ENCODE data around the gene COL27A1.

Gene COL27A1

DNA sequence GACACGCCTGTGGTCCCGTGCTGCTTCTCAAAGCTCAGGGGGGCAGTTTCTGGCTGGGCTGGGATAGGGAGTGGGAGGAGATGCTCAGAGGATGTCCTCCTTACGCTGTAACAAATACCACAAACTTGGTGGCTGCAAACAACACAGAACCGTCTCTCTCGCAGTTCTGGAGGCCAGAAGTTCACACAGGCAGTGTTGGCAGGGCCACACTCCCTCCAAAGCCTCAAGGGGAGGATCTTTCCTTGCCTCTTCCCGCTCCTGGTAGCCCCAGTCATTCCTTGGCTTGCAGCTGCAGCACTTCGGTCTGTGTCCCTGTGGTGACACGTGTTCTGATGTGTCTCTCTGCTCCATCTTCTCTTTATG lies 157.2 kb downstream of the COL27A1 start:
- H3K27me3 ChIP-seq (ENCODE audit: insufficient read depth, low read length): peaks cover 4% of the 10 kb centered on the region
- H3F3A ChIP-seq (ENCODE audit: insufficient read depth, low read length): no peaks in the 10 kb centered on the region
- H2AFZ ChIP-seq (ENCODE audit: low read length): no peak overlapping the region
- H3K9me3 ChIP-seq (ENCODE audit: low read length): no peaks in the 10 kb centered on the region
- H3K4me1 ChIP-seq (ENCODE audit: insufficient read depth, low read length, severe bottlenecking): no peaks in the 10 kb centered on the region
- no peaks in the 10 kb centered on the region for H3K79me2 ChIP-seq (ENCODE audit: insufficient read depth, low read length)
- H3K27ac ChIP-seq (ENCODE audit: low read depth, low read length, poor library complexity, severe bottlenecking): no peak overlapping the region
- no peaks in the 10 kb centered on the region for H3K36me3 ChIP-seq (ENCODE audit: insufficient read depth, low read length)
- TF ChIP-seq, protein P1, sequence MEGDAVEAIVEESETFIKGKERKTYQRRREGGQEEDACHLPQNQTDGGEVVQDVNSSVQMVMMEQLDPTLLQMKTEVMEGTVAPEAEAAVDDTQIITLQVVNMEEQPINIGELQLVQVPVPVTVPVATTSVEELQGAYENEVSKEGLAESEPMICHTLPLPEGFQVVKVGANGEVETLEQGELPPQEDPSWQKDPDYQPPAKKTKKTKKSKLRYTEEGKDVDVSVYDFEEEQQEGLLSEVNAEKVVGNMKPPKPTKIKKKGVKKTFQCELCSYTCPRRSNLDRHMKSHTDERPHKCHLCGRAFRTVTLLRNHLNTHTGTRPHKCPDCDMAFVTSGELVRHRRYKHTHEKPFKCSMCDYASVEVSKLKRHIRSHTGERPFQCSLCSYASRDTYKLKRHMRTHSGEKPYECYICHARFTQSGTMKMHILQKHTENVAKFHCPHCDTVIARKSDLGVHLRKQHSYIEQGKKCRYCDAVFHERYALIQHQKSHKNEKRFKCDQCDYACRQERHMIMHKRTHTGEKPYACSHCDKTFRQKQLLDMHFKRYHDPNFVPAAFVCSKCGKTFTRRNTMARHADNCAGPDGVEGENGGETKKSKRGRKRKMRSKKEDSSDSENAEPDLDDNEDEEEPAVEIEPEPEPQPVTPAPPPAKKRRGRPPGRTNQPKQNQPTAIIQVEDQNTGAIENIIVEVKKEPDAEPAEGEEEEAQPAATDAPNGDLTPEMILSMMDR (IDR thresholded peaks at IDR 0.05; ENCODE audit: low read length): no peak
- TF ChIP-seq EZH2 (IDR thresholded peaks at IDR 0.05; ENCODE audit: borderline replicate concordance, low read length): no peak
- H3K9ac ChIP-seq (ENCODE audit: low read length): no peak overlapping the region
- H3K9me2 ChIP-seq (ENCODE audit: low read depth, low read length): no peaks in the 10 kb centered on the region
- H3K4me2 ChIP-seq (ENCODE audit: low read length): no peak overlapping the region
- no peaks in the 10 kb centered on the region for H4K20me1 ChIP-seq (ENCODE audit: insufficient read depth, low read length)
- H3K4me3 ChIP-seq (ENCODE audit: low read depth, low read length, poor library complexity, severe bottlenecking): no peak overlapping the region

DNA sequence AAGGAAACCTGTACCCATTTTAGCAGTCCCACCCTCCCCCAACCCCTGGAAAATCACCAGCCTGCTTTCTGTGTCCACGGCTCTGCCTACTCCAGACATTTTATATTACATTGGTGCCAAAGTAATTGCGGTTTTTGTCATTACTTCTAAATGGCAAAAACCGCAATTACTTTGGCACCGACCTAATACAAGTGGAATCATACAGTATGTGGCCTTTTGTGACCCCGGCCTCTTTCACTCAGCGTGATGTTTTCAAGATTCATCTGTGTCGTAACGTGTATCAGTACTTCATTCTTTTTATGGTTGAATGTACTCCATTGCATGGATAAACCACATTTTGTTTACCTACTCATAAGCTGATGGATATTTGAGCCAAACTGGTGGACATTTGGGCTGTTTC lies 157.8 kb downstream of the COL27A1 start:
- Histone ChIP-seq H3K9ac (ENCODE audit: low read length) (no peak overlapping the region), H3K79me2 (ENCODE audit: insufficient read depth, low read length) (no peaks in the 10 kb centered on the region), H2AFZ (ENCODE audit: low read length) (no peak overlapping the region), H3K9me3 (ENCODE audit: low read length) (no peaks in the 10 kb centered on the region), H4K20me1 (ENCODE audit: insufficient read depth, low read length) (no peaks in the 10 kb centered on the region), H3K27me3 (ENCODE audit: insufficient read depth, low read length) (peaks cover 4% of the 10 kb centered on the region), H3K4me3 (ENCODE audit: low read depth, low read length, poor library complexity, severe bottlenecking) (no peak overlapping the region), H3K4me1 (ENCODE audit: insufficient read depth, low read length, severe bottlenecking) (no peaks in the 10 kb centered on the region), H3K4me2 (ENCODE audit: low read length) (no peak overlapping the region), H3K9me2 (ENCODE audit: low read depth, low read length) (no peaks in the 10 kb centered on the region), H3F3A (ENCODE audit: insufficient read depth, low read length) (no peaks in the 10 kb centered on the region), H3K36me3 (ENCODE audit: insufficient read depth, low read length) (no peaks in the 10 kb centered on the region), H3K27ac (ENCODE audit: low read depth, low read length, poor library complexity, severe bottlenecking) (no peak overlapping the region)
- TF ChIP-seq EZH2 (IDR thresholded peaks at IDR 0.05; ENCODE audit: borderline replicate concordance, low read length): no peak
- TF ChIP-seq, protein P1 (IDR thresholded peaks at IDR 0.05; ENCODE audit: low read length): no peak

DNA sequence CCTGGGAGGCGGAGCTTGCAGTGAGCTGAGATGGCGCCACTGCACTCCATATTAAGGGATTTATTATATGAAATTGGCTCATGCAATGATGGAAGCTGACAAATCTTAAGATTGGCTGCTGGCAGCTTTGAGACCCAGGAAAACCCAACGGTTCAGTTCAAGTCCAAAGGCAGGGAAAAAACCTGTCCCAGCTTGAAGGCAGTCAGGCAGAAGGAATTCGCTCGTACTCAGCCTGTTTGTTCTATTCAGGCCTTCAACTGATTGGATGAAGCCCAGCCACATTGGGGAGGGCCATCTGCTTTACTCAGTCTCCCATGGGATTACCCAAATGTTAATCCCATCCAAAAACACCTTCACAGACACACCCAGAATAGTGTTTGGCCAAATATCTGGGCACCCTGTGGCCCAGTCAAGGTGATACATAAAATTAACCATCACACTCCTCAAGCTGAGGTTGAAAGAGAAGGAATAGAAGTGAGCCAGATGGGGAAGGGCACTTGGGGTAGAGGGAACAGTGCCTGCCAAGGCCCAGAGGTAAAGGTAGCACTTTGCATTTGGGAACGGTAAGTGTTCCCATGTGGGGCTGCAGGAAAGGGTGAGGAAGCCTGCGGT lies 159.0 kb downstream of the COL27A1 start:
- Histone ChIP-seq H3F3A (ENCODE audit: insufficient read depth, low read length) (no peaks in the 10 kb centered on the region), H3K9me3 (ENCODE audit: low read length) (no peaks in the 10 kb centered on the region), H3K9me2 (ENCODE audit: low read depth, low read length) (no peaks in the 10 kb centered on the region), H3K4me2 (ENCODE audit: low read length) (no peak overlapping the region), H3K27me3 (ENCODE audit: insufficient read depth, low read length) (no peaks in the 10 kb centered on the region; the same call in 1 of the 2 replicates), H3K79me2 (ENCODE audit: insufficient read depth, low read length) (no peaks in the 10 kb centered on the region), H3K9ac (ENCODE audit: low read length) (no peak overlapping the region), H4K20me1 (ENCODE audit: insufficient read depth, low read length) (no peaks in the 10 kb centered on the region), H2AFZ (ENCODE audit: low read length) (no peak overlapping the region), H3K4me1 (ENCODE audit: insufficient read depth, low read length, severe bottlenecking) (no peaks in the 10 kb centered on the region), H3K4me3 (ENCODE audit: low read depth, low read length, poor library complexity, severe bottlenecking) (no peak overlapping the region), H3K27ac (ENCODE audit: low read depth, low read length, poor library complexity, severe bottlenecking) (no peak overlapping the region), H3K36me3 (ENCODE audit: insufficient read depth, low read length) (no peaks in the 10 kb centered on the region)
- TF ChIP-seq EZH2 (IDR thresholded peaks at IDR 0.05; ENCODE audit: borderline replicate concordance, low read length): no peak
- TF ChIP-seq, protein P1 (IDR thresholded peaks at IDR 0.05; ENCODE audit: low read length): no peak

Measured in OCI-LY1 (cell line).